Central memory CD4-positive, alpha-beta T cell (primary cell): ENCODE results near the gene TMEM184A.
"Not testable (repeated sequence)": the region's sequence is repeated elsewhere in the genome, so short reads cannot be mapped to it uniquely, and the experiment has no call there.

Experiments
- DNase-seq: peaks from one replicate; pipeline ENCODE4 v3.0.0; 2022

The TMEM184A gene

GRCh38 chr7:1588978-1589377 is 33.0 kb upstream of the TMEM184A start:
- DNase-seq, result no peak

- no peak for DNase-seq
These were observed 31.7 kb upstream of the TMEM184A start for GRCh38 chr7:1587738-1588137.

DNA sequence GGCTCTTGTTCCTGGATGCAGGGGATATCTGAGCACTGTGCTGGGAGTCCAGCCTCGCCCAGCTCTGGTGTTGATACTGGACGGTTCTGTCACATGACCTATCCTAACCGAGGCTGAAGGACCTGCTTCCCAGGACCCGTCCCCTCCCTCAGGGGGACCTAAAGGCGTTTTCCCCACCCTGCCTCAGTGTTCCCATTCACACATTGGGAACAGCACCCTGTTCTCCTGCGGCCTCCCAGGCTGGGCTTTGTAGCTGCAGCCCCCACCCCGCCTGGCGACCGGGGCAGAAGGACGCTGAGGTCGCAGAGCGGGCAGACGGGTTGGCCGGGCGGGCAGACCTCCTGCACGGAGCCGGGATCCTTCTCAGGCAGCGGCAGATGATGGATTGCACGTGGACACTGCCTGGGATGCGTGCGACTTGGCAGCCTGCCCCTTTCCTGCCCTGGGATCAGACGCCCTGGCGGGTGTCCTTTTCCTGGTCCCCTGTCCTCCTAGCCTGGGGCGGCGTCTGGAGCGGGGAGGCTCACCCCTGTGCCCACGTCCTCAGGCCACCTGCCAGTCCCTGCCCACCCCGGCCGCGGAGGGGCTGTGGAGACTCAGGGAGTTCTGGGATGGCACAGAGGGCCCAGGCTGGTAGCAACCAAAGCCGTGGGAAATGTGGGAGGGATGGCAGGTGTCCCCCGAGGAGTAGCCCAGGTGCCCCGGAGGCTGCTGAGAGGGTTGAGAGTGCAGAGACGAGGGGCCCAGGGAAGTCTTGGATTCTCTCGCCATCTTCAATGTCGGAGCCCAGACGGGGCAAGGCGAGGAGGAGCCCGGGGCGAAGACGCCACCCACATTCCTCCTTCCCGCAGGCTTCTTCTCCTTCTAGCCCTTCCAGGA is 31.1 kb upstream of the TMEM184A start:
- DNase-seq, result no peak

- no peak for DNase-seq
These were observed 30.3 kb upstream of the TMEM184A start for GRCh38 chr7:1586126-1586826.

DNA sequence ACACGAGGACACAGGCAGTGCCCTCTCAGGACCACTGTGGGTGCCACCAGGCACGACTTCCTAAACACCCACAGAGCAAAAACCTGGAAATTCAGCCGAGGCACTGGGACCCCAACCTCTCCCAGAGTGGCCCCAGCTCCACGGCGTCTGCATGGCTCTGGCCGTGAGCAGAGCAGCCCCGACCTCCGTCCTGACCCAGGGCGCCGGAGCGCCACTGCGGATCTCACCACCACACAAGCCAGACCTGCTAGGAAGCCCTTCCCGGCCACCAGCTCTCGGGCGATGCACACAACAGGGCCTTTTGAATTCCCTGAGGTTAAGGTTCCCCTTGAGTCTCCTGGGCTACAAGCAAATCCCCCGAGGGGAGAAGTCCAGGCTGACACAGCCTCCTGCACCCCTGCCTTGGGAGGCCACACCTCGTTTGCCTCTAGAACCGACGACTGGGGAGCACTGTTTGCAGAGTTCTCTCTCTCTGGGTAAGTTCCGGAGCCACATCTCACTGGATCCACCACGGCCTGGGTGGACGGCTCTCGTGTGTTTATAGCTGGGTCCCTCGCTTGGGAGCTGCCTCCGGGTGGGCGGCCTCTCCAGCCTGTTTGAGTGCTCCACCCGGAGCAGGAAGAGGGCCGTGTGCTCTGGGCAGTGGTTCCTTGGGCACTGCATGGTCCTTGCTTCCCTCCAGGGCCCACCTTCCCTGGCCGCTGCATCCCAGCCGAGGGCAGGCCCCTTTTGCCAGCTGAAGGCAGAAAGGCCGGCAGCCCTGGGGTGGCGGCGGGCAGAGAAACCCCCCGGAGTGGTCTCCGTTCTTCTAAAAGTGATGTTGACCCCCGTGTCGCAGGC is 29.4 kb upstream of the TMEM184A start:
- no peak for DNase-seq

GRCh38 chr7:1584700-1585099 is 28.7 kb upstream of the TMEM184A start:
- no peak for DNase-seq

- not testable (repeated sequence) for DNase-seq
These were observed 27.4 kb upstream of the TMEM184A start for GRCh38 chr7:1583241-1583930.

DNA sequence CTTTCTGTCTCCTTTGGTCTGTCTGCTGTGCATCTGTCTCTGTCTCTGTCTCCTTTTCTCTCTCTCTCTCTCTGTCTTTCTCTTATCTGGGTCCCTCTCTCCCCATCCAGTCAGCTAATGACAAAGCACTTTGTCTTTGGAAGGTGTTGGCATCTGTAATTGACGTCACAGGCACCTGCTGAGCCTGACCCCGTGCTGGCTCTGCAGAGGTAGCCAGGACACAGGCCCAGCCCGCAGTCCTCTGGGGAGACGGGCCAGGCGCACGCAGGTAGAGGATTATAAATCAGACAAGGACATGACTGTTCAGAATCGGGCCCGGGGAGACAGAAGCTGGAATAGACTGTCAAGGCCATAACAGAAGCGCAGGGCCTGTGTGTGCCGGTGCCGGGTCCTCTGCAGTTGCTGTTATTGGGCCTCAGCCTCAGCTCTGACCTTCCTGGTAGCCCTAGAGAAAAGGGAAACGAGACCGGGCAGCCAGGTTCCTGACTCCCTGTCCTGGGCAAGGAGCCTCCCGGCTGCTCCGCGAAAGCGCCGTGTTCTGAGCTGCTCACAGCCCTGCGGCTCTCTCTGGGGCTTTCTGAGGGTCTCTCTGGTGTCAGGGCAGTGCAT is 24.5 kb upstream of the TMEM184A start:
- no peak for DNase-seq

- peak; percentile 52 for DNase-seq
These were observed 23.7 kb upstream of the TMEM184A start for GRCh38 chr7:1579481-1580421.

DNA sequence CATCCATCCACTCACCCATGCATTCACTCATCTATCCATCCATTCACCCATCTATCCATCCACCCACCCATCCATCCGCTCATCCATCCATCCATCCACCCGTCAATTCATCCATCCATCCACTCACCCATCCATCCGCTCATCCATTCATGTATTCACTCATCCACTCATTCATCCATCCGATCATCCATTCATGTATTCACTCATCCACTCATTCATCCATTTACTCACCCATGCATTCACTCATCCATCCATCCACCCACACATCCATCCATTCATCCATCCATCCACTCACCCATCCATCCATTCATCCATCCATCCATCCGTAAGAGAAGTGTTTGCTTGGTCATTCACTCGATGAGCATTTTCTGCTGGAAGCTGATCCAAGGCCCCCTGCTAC is 22.5 kb upstream of the TMEM184A start:
- DNase-seq, result no peak

- no peak for DNase-seq
These were observed 20.7 kb upstream of the TMEM184A start for GRCh38 chr7:1576521-1577253.

DNA sequence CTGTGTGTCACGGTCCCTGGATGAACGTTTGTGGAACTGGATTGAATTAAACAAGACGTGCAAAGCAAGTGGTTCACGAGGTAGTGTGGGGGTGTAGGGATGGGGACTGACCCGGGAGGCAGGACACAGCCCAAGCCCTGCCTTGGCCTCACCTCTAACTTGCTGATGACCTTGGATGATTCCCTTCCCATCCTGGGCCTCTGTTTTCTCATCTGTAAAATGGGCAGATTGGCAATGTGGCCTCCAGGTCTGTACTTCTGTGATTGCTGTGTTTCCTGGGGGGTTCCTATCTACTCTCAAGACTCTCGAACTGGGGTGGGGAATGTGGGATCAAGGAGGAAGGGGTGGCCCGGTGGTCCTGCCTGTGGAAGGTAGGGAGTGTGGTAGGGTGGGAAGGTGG is 19.8 kb upstream of the TMEM184A start:
- DNase-seq, result no peak

DNA sequence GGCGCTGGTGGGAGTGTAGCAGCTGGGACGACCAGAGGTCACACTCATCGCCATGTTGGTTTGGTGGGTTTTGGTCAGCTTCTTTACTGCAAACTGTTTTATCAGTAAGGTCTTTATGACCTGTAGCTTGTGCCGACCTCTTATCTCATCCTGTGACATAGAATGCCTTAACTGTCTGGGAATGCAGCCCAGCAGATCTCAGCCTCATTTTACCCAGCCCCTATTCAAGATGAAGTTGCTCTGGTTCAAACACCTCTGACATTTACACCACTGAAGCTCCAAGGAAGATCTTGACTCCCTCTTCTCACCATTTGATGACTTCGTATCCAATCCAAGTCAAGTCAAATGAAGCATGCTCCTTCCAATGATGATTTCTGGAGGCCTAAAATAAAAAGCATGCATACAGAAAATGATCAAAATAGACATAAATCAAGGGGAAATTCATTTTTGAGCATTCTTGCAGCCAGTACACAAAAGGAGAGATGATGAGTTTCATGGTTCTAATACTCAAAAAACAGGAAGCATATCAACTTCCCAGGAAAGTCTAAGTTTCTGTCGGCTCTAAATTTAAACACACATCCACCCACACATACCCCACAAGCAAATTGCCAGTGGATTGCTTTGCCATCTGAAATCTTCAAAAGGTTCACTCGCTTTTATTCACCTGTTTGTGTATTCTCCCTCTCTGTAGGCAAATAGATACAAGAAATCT is 16.3 kb upstream of the TMEM184A start:
- DNase-seq, result no peak

DNA sequence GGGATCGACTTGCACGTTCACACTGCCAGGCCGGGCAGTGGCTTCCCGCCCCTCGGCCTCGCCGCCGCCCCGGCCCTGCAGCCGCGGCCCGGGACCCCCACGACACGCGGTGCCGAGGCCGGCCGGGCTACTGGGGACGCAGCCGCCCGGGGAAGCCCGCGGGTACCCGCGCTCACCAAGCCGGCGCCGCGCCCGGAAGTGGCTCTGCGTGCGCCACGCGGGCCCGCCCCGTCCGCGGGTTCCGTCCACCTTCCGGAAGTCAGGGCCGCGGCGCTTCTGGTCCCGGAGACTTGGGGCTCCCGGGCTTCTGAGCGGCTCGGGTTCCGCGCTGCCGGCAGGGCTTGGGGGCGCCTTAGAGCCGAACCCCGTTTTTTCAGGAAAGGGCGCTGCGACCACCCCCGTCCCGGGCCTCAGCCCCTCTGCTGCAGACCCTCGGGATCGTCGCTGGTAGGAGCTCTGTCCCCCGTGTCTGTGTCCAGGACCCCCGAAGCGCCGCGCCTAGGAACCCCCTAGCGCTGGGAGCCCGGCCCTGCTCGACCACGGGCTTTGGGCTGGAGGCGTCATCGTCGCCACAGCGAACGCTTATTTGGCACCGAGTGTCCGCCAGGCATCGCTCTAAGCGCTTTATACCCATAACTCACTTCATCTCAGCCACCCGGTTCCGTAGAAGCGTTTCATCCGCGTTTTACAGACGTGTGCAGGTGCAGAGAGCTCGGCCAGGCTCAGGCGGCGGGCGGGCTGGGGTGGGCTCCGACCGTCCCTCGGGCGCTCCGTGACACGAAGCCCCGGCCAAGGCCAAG is 14.0 kb upstream of the TMEM184A start, which contains the start of gene PSMG3:
Gene PSMG3, minus strand, starts transcription at position 200 of the 800 bp plus-strand sequence. CDS start 693 bp downstream, outside the sequence.
- DNase-seq, result peak; percentile 81

GRCh38 chr7:1569440-1569832 is 13.4 kb upstream of the TMEM184A start:
- no peak for DNase-seq

DNA sequence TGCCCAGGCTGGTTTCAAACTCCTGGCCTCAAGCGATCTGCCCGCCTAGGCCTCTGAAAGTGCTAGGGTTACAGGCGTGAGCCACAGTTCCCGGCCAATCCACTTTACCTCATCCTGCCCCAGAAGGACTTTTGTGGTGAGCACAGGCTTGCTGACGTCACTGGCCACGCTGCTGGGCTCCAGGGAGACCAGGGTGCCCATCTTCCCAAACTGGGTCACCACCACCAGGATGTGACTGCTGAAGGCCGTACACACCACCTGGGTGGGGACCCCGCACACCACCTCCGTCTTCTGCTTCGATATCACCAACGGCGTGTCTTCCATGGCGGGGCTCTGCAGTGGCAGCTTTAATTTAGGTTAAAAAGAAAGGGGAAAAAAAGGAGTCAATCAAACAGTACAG is 13.0 kb upstream of the TMEM184A start:
- peak; percentile 51 for DNase-seq

DNA sequence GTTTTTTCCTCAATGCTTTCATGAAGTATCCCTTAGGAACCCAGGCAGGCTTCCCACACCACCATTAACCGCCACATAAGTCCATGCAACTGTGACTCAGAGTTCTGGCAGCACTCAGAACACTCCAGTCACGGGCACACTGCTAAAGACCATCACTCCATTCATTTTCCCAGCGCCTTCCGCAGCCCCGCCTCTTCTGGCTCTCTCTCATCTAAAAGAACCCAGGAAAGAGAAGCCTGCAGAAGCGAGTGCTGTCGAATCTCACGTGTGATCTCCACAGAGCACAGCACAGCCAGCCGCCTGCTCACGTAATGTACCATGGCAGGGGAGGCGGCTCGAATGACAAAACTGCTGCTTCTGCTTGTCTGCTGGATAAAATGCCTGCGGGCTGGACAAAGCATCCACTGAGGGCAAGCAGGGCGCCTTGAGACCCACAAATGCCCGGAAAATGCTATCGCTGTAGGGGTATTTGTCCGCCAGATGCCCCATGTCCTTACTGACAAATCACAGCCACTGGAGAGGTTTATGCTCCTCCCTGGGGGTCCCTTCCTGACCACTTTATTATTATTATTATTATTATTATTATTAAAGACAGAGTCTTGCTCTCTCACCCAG is 12.0 kb upstream of the TMEM184A start:
- DNase-seq, result no peak
